HL-60 (cell line): ENCODE results near the gene RPS14.

Source experiments
- DNase-seq, 2 experiments: peaks; one replicate each; pipeline ENCODE4 v3.0.0-alpha.2; 2010 to 2020; ENCODE audit warnings: low read depth in 1 of 2, low spot score in 1 of 2
- H3K27ac ChIP-seq: fragments of 250-450 bp; sonication (Bioruptor Pico); replicated peaks from 2 replicates; pipeline ENCODE4 v1.5.1; 2020; ENCODE audit warnings: mild to moderate bottlenecking, moderate library complexity
- H3K27me3 ChIP-seq: fragments of 250-450 bp; sonication (Bioruptor Pico); 2 replicates; pipeline ENCODE4 v1.5.1; 2021; ENCODE audit warnings: mild to moderate bottlenecking, moderate library complexity; ENCODE audit not compliant: insufficient read depth, poor library complexity, severe bottlenecking
- H3K4me3 ChIP-seq: replicated peaks from 2 replicates; pipeline ENCODE4 v1.5.1; 2011; ENCODE audit warnings: mild to moderate bottlenecking, control low read depth, low read length; ENCODE audit not compliant: insufficient read depth
- CTCF ChIP-seq: IDR thresholded peaks from one replicate; pipeline ENCODE4 v1.5.1; 2011; ENCODE audit warnings: low read length, control low read depth, inconsistent platforms; ENCODE audit not compliant: insufficient read depth
- GABPA ChIP-seq: IDR thresholded peaks from 2 replicates; pipeline ENCODE4 v1.6.1; 2012; ENCODE audit warnings: low read depth
- POLR2AphosphoS5 ChIP-seq: IDR thresholded peaks from 2 replicates; pipeline ENCODE4 v1.6.1; 2012; ENCODE audit warnings: low read depth
- SPI1 ChIP-seq: IDR thresholded peaks from 2 replicates; pipeline ENCODE4 v1.6.1; 2012; ENCODE audit warnings: low read depth, mild to moderate bottlenecking, borderline replicate concordance
- TF ChIP-seq, protein P1 (sequence below): IDR thresholded peaks from 2 replicates; pipeline ENCODE4 v1.6.1; 2012; ENCODE audit warnings: low read depth; ENCODE audit not compliant: insufficient replicate concordance

The RPS14 gene

GRCh38 chr5:150397782-150398721, 51.5 kb downstream of the RPS14 start:
- no peak overlapping the region for H3K27ac ChIP-seq
- H3K4me3 ChIP-seq, result no peak overlapping the region
- no peak for TF ChIP-seq SPI1
- no peak for TF ChIP-seq POLR2AphosphoS5
- no peak for TF ChIP-seq CTCF
- TF ChIP-seq GABPA, result no peak
- TF ChIP-seq, protein P1, sequence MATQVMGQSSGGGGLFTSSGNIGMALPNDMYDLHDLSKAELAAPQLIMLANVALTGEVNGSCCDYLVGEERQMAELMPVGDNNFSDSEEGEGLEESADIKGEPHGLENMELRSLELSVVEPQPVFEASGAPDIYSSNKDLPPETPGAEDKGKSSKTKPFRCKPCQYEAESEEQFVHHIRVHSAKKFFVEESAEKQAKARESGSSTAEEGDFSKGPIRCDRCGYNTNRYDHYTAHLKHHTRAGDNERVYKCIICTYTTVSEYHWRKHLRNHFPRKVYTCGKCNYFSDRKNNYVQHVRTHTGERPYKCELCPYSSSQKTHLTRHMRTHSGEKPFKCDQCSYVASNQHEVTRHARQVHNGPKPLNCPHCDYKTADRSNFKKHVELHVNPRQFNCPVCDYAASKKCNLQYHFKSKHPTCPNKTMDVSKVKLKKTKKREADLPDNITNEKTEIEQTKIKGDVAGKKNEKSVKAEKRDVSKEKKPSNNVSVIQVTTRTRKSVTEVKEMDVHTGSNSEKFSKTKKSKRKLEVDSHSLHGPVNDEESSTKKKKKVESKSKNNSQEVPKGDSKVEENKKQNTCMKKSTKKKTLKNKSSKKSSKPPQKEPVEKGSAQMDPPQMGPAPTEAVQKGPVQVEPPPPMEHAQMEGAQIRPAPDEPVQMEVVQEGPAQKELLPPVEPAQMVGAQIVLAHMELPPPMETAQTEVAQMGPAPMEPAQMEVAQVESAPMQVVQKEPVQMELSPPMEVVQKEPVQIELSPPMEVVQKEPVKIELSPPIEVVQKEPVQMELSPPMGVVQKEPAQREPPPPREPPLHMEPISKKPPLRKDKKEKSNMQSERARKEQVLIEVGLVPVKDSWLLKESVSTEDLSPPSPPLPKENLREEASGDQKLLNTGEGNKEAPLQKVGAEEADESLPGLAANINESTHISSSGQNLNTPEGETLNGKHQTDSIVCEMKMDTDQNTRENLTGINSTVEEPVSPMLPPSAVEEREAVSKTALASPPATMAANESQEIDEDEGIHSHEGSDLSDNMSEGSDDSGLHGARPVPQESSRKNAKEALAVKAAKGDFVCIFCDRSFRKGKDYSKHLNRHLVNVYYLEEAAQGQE, result no peak
- DNase-seq, result no peak
- no peaks in the 10 kb centered on the region for H3K27me3 ChIP-seq

DNA sequence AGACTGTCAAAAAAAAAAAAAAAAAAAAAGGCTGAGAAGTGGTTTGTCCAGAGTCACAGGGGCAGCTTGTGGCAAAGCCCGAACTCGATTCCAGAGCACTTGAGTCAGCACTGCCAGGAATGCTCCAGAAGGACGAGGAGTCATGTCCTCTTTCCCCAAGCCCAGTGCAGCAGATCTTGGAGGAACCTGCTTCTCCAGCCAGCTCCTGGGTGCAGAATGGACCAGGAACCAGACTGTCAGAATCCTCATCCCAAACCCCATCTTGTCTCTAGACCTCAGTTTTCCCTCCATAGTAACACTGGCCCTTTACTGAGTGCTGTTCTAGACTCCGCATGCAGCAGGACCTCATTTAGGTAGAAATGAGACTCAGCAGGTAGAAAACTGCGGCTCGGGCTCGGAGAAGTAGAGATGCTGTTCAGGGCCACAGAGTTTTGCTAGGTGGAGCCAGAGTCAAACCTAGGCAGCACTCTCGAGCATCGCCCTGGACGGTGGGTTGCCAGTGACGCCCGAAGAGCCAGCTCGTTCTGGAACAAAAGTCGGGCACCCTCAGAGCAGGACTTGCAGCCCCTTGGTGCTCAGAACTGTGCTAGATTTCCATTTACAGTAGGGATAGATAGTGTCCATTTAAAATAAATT, 52.3 kb downstream of the RPS14 start:
- TF ChIP-seq POLR2AphosphoS5, result no peak
- TF ChIP-seq SPI1, result no peak
- no peak for TF ChIP-seq GABPA
- TF ChIP-seq CTCF, result no peak
- TF ChIP-seq, protein P1, result no peak
- DNase-seq, result no peak
- H3K4me3 ChIP-seq, result no peak overlapping the region
- H3K27ac ChIP-seq, result no peak overlapping the region
- H3K27me3 ChIP-seq, result no peaks in the 10 kb centered on the region

- no peak for DNase-seq
- Histone ChIP-seq H3K27me3 (no peaks in the 10 kb centered on the region), H3K27ac (no peak overlapping the region), H3K4me3 (no peak overlapping the region)
- TF ChIP-seq POLR2AphosphoS5, result no peak
- TF ChIP-seq SPI1, result no peak
- no peak for TF ChIP-seq CTCF
- no peak for TF ChIP-seq GABPA
- TF ChIP-seq, protein P1, result no peak
Measured at GRCh38 chr5:150396267-150396666, 53.3 kb downstream of the RPS14 start.
